Measurements from ENCODE around the gene CABP4. TPM values are rescaled to one million over a fixed set of nuclear protein-coding genes. Genes with fewer than 3 reads are reported as not detected.
A peak's percentile ranks its signal among the peaks of the same experiment; 100 is the strongest.
"Not testable (repeated sequence)": the region's sequence is repeated elsewhere in the genome, so short reads cannot be mapped to it uniquely, and the experiment has no call there.

CABP4 gene
- polyA plus RNA-seq, 3 donors: 0.44 to 1.0 (median 0.64) TPM

GRCh38 chr11:67470337-67471002 lies 15.3 kb downstream of the CABP4 start:
- DNase-seq (ENCODE audit: low read depth in 3 of 3, low spot score in 2 of 3): no peak

GRCh38 chr11:67472882-67473281 lies 17.7 kb downstream of the CABP4 start:
- no peak for DNase-seq (ENCODE audit: low read depth in 3 of 3, low spot score in 2 of 3)

- not testable (repeated sequence) for DNase-seq (ENCODE audit: low read depth in 3 of 3, low spot score in 2 of 3)
These were observed 21.5 kb downstream of the CABP4 start for GRCh38 chr11:67476692-67477091.

- not testable (repeated sequence) for DNase-seq (ENCODE audit: low read depth in 3 of 3, low spot score in 2 of 3)
These were observed 22.3 kb downstream of the CABP4 start for GRCh38 chr11:67477344-67478050.

GRCh38 chr11:67482275-67482826 lies 27.2 kb downstream of the CABP4 start:
- no peak for DNase-seq (ENCODE audit: low read depth in 3 of 3, low spot score in 2 of 3)

GRCh38 chr11:67482827-67483798 lies 28.0 kb downstream of the CABP4 start, which contains the start of gene AIP:
TSS of gene AIP (plus strand) at chr11:67483026. CDS start at chr11:67483159, 133 bp downstream.
- peak; percentile 96 to 99 (median 97) for DNase-seq (ENCODE audit: low read depth in 3 of 3, low spot score in 2 of 3)

GRCh38 chr11:67483831-67484665 lies 28.9 kb downstream of the CABP4 start:
- no peak for DNase-seq (ENCODE audit: low read depth in 3 of 3, low spot score in 2 of 3)

- no peak for DNase-seq (ENCODE audit: low read depth in 3 of 3, low spot score in 2 of 3)
These were observed 29.7 kb downstream of the CABP4 start for GRCh38 chr11:67484847-67485311.

- DNase-seq (ENCODE audit: low read depth in 3 of 3, low spot score in 2 of 3): not testable (repeated sequence)
These were observed 30.8 kb downstream of the CABP4 start for GRCh38 chr11:67485873-67486361.

GRCh38 chr11:67486481-67487195 lies 31.5 kb downstream of the CABP4 start:
- no peak for DNase-seq (ENCODE audit: low read depth in 3 of 3, low spot score in 2 of 3)

- DNase-seq (ENCODE audit: low read depth in 3 of 3, low spot score in 2 of 3): no peak
These were observed 34.2 kb downstream of the CABP4 start for GRCh38 chr11:67489203-67489884.

GRCh38 chr11:67489885-67490726 lies 35.0 kb downstream of the CABP4 start:
- no peak for DNase-seq (ENCODE audit: low read depth in 3 of 3, low spot score in 2 of 3)

- DNase-seq (ENCODE audit: low read depth in 3 of 3, low spot score in 2 of 3): no peak
These were observed 35.5 kb downstream of the CABP4 start for GRCh38 chr11:67490727-67491065.

GRCh38 chr11:67491276-67492068 lies 36.3 kb downstream of the CABP4 start:
- no peak for DNase-seq (ENCODE audit: low read depth in 3 of 3, low spot score in 2 of 3)

GRCh38 chr11:67492069-67492727 lies 37.0 kb downstream of the CABP4 start:
- DNase-seq (ENCODE audit: low read depth in 3 of 3, low spot score in 2 of 3): no peak
